CD14-positive monocyte (primary cell): ENCODE data around the gene EIPR1. TPM values are rescaled to one million over a fixed set of nuclear protein-coding genes. Genes with fewer than 3 reads are reported as not detected.

Experiments used
- DNase-seq, 3 donors: peaks; one replicate each; pipeline ENCODE4 v3.0.0-alpha.2; 2011 to 2022
- H2AFZ ChIP-seq: 2 replicates; pipeline ENCODE4 v1.6.0; 2012; ENCODE audit warnings: mild to moderate bottlenecking, low read depth, low read length, inconsistent platforms; ENCODE audit not compliant: insufficient read depth, poor library complexity, severe bottlenecking
- H3K27ac ChIP-seq, 2 donors: 1 replicate in 1 of 2; 2 replicates in 1 of 2; pipeline ENCODE4 v1.5.1; 2012 to 2013; ENCODE audit warnings: low read length in 2 of 2, control low read depth in 1 of 2, inconsistent platforms in 1 of 2, low read depth in 1 of 2, mild to moderate bottlenecking in 1 of 2
- H3K27me3 ChIP-seq, 2 donors: one replicate each; pipeline versions ENCODE4 v1.6.0 to v1.6.1; 2011 to 2013; ENCODE audit warnings: low read length in 2 of 2; ENCODE audit not compliant: control insufficient read depth in 2 of 2, insufficient read depth in 2 of 2
- H3K36me3 ChIP-seq, 2 donors: replicated peaks in 1 of 2; 1 replicate in 1 of 2; 2 replicates in 1 of 2; pipeline versions ENCODE4 v1.5.1 to v1.6.1; 2012 to 2013; ENCODE audit warnings: low read length in 2 of 2, control low read depth in 1 of 2, inconsistent platforms in 1 of 2, mild to moderate bottlenecking in 1 of 2; ENCODE audit not compliant: insufficient read depth in 2 of 2, control insufficient read depth in 1 of 2
- H3K4me1 ChIP-seq, 2 donors: 1 replicate in 1 of 2; 2 replicates in 1 of 2; pipeline versions ENCODE4 v1.5.1 to v1.6.1; 2012 to 2013; ENCODE audit warnings: low read length in 2 of 2, control low read depth in 1 of 2, inconsistent platforms in 1 of 2, mild to moderate bottlenecking in 1 of 2, moderate library complexity in 1 of 2; ENCODE audit not compliant: insufficient read depth in 2 of 2, control insufficient read depth in 1 of 2
- H3K4me2 ChIP-seq: replicated peaks from 2 replicates; pipeline ENCODE3; 2012; ENCODE audit warnings: low read length, moderate library complexity, mild to moderate bottlenecking; ENCODE audit not compliant: poor library complexity, severe bottlenecking; ENCODE audit errors: extremely low read depth
- H3K4me3 ChIP-seq, 3 experiments: fragments of 200-600 bp in 1 of 3; sonication (generic) in 1 of 3; replicated peaks in 1 of 3; 1 replicate in 2 of 3; 2 replicates in 1 of 3; pipeline ENCODE4 v1.5.1; 2011 to 2013; ENCODE audit warnings: low read length in 3 of 3, mild to moderate bottlenecking in 3 of 3, control low read depth in 2 of 3, low read depth in 2 of 3, inconsistent platforms in 1 of 3, moderate library complexity in 1 of 3
- H3K79me2 ChIP-seq: 2 replicates; pipeline ENCODE4 v1.6.0; 2012; ENCODE audit warnings: mild to moderate bottlenecking, control low read depth, inconsistent platforms, low read length, moderate library complexity; ENCODE audit not compliant: insufficient read depth
- H3K9ac ChIP-seq: 2 replicates; pipeline ENCODE4 v1.6.0; 2017; ENCODE audit warnings: low read length, mild to moderate bottlenecking; ENCODE audit not compliant: insufficient read depth, poor library complexity, severe bottlenecking
- H3K9me3 ChIP-seq, 2 donors: replicated peaks in 1 of 2; 1 replicate in 1 of 2; 2 replicates in 1 of 2; pipeline versions ENCODE4 v1.5.1 to v1.6.1; 2012 to 2013; ENCODE audit warnings: low read length in 2 of 2, control low read depth in 1 of 2; ENCODE audit not compliant: control insufficient read depth in 1 of 2, insufficient read depth in 1 of 2
- H4K20me1 ChIP-seq: 2 replicates; pipeline ENCODE4 v1.6.0; 2012; ENCODE audit warnings: mild to moderate bottlenecking, low read length, control low read depth, moderate library complexity; ENCODE audit not compliant: insufficient read depth
- H3K27ac Mint-ChIP-seq, 7 donors: one replicate each; pipeline ENCODE4 v1.8.0; 2020; ENCODE audit warnings: mild to moderate bottlenecking in 7 of 7, mixed read lengths in 7 of 7, moderate library complexity in 6 of 7, inconsistent platforms in 2 of 7
- H3K27me3 Mint-ChIP-seq, 3 donors: one replicate each; pipeline ENCODE4 v1.8.0; 2021 to 2022; ENCODE audit warnings: low read depth in 3 of 3, mild to moderate bottlenecking in 3 of 3, mixed read lengths in 3 of 3, moderate library complexity in 3 of 3, inconsistent platforms in 1 of 3
- H3K36me3 Mint-ChIP-seq, 2 donors: one replicate each; pipeline ENCODE4 v1.8.0; 2020; ENCODE audit warnings: mixed read lengths in 2 of 2, inconsistent platforms in 1 of 2, mild to moderate bottlenecking in 1 of 2
- H3K4me1 Mint-ChIP-seq: one replicate; pipeline ENCODE4 v1.8.0; 2020; ENCODE audit warnings: mild to moderate bottlenecking, mixed read lengths
- H3K4me3 Mint-ChIP-seq, 2 donors: one replicate each; pipeline ENCODE4 v1.8.0; 2020; ENCODE audit warnings: mild to moderate bottlenecking in 2 of 2, mixed read lengths in 2 of 2, moderate library complexity in 1 of 2
- H3K9me3 Mint-ChIP-seq, 7 donors: one replicate each; pipeline ENCODE4 v1.8.0; 2020 to 2022; ENCODE audit warnings: mixed read lengths in 7 of 7, mild to moderate bottlenecking in 6 of 7, moderate library complexity in 6 of 7, inconsistent platforms in 2 of 7
- CTCF ChIP-seq: fragments of 200-600 bp; IDR thresholded peaks from one replicate; pipeline ENCODE4 v1.8.0; 2022; ENCODE audit warnings: antibody characterized with exemption, mild to moderate bottlenecking
- WGBS: methylation state at CpG from one replicate; pipeline ENCODE4 v1.1.5; 2013; ENCODE audit warnings: missing lambda C conversion rate; ENCODE audit not compliant: insufficient coverage; 5-methylcytosine and 5-hydroxymethylcytosine counted together
- intact Hi-C, 2 donors: fragments of 100-400 bp; cut with micrococcal nuclease; formaldehyde crosslinking; loops; one replicate each; pipeline versions ENCODE4 v1.15.0 to v1.15.1; 2023
- polyA plus RNA-seq, 3 donors: library from polyadenylated mRNA; depleted of rRNA in 1 of 3; unstranded in 2 of 3; stranded (reverse) in 1 of 3; fragments of 300-500 nt in 2 of 3; fragments of >200 nt in 1 of 3; fragmentation: Illumina TruSeq in 2 of 3; gene quantifications; 1 replicate in 2 of 3; 2 replicates in 1 of 3; pipeline ENCODE4 v1.2.3, GENCODE V29; 2012 to 2021

The EIPR1 gene
- polyA plus RNA-seq, 3 donors: 19.0 to 22.4 (median 20.8) TPM

GRCh38 chr2:3398857-3399256 lies 21.2 kb upstream of the EIPR1 start:
- peaks cover 24 to 29% of the 10 kb centered on the region in 2 donors for H3K9me3 ChIP-seq
- H3K4me3 ChIP-seq: no peak overlapping the region
- Mint-ChIP-seq H3K9me3 (peaks cover 20 to 36% (median 31%) of the 10 kb centered on the region in 7 donors), H3K4me1 (no peaks in the 10 kb centered on the region), H3K27me3 (no peaks in the 10 kb centered on the region), H3K27ac (no peak overlapping the region), H3K36me3 (peaks cover 70 to 95% of the 10 kb centered on the region in 2 donors), H3K4me3 (no peak overlapping the region)
- H3K27ac ChIP-seq: no peak overlapping the region
- peaks cover 46 to 89% of the 10 kb centered on the region in 2 donors for H3K36me3 ChIP-seq
- peaks cover 48% of the 10 kb centered on the region for H4K20me1 ChIP-seq
- H3K4me2 ChIP-seq: no peak overlapping the region
- no CpG with 5 or more reads among the region's 5 CpGs for WGBS
- no peak overlapping the region for H2AFZ ChIP-seq
- no peaks in the 10 kb centered on the region for H3K27me3 ChIP-seq
- DNase-seq: no peak
- TF ChIP-seq CTCF: no peak
- no peaks in the 10 kb centered on the region for H3K4me1 ChIP-seq
- no peak overlapping the region for H3K9ac ChIP-seq
- peaks cover 32% of the 10 kb centered on the region for H3K79me2 ChIP-seq
- intact Hi-C loops: no loop called here

DNA sequence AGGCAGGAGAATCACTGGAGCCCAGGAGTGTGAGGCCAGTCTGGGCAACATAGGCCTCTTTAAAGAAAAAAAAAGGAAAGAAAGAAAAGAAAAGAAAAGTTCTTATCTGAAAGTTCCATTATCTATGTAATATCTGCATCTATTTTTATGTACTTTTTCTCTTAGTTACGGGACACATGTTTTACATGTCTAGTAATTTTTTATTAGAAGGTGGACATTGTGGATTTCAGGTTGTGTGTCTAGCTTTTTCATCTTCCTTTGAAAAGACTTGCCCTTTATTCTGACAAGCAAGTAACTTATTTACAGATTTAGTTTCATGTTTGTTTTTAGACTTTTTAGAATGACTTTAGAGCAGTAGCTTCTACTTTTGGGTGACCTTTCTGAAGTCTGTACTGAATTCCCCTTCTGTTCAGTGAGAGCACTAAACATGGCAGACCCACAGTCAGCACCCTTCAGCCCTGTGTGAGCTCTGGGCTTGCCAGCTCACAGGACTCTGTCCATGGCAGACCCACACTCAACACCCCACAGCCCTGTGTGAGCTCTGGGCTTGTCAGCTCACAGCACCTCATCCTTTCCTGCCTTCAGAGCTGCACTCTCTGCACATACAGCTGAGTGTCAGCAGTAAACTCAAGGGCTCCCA lies 19.4 kb upstream of the EIPR1 start:
- no peak for TF ChIP-seq CTCF
- Histone ChIP-seq H3K4me2 (no peak overlapping the region), H3K36me3 (peaks cover 38 to 89% of the 10 kb centered on the region in 2 donors), H3K9me3 (peaks cover 24 to 29% of the 10 kb centered on the region in 2 donors), H3K79me2 (peaks cover 29% of the 10 kb centered on the region), H3K27me3 (no peaks in the 10 kb centered on the region), H3K27ac (no peak overlapping the region), H2AFZ (no peak overlapping the region), H3K9ac (no peak overlapping the region), H4K20me1 (peaks cover 53% of the 10 kb centered on the region), H3K4me3 (no peak overlapping the region), H3K4me1 (no peaks in the 10 kb centered on the region)
- WGBS: no CpG with 5 or more reads among the region's 1 CpG
- intact Hi-C loops: no loop called here
- Mint-ChIP-seq H3K27me3 (no peaks in the 10 kb centered on the region), H3K9me3 (peaks cover 23 to 36% (median 33%) of the 10 kb centered on the region in 7 donors), H3K27ac (peak overlapping the region in 1 of 7 donors; percentile 30), H3K4me3 (no peak overlapping the region), H3K4me1 (no peaks in the 10 kb centered on the region), H3K36me3 (peaks cover 70 to 91% of the 10 kb centered on the region in 2 donors)
- no peak for DNase-seq
